ENCODE results near the gene GRIP1. TPM values are rescaled to one million over a fixed set of nuclear protein-coding genes. Genes with fewer than 3 reads are reported as not detected.

Gene GRIP1
- total RNA-seq, 2 donors from 2014 or later, result 0.66 to 0.82 TPM

DNA sequence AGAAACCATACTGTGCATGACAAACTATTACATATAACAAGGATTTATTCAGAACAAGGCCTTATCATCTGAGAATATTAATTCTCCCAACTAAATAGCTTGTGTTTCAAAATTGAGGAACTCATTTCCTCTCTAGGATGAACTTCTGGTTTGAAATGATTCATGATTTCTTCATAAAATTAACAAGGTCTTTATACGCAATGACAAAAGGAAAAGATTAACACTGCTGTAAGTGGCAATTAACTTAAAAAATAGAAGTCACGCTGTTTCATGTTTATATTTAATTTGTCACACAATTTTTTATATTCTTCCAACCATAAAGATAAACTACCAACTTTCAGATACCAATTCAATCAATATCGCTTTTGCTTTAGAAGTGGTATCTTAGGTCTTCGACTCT is 80.8 kb downstream of the GRIP1 start:
- H3K27ac Mint-ChIP-seq, result no peak overlapping the region
- ATAC-seq, result no peak
- no peaks in the 10 kb centered on the region for H3K9me3 Mint-ChIP-seq
- no peaks in the 10 kb centered on the region for H3K36me3 Mint-ChIP-seq
- no peak for DNase-seq (ENCODE audit: low spot score in 2 of 2)

DNA sequence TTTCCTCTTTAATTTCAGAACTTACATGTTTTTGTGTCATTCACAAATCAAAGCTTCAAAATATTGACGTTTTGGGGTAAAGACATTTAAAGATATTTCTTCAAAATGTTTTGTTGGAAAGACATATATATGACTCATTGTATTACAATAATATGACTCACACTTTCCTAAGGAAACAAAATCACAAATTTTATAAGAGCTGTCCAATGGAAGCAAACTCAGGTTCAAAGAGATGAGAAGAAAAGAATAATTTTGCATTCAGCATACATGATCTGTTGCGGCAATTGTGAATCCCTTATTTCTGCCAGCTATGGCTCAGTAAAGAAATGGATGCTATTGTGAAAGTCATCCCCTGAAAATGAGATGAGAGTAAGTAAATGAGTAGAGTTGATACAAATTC is 82.7 kb downstream of the GRIP1 start:
- Mint-ChIP-seq H3K27ac (no peak overlapping the region), H3K9me3 (no peaks in the 10 kb centered on the region), H3K36me3 (no peaks in the 10 kb centered on the region)
- ATAC-seq (no peak), DNase-seq (ENCODE audit: low spot score in 2 of 2) (no peak)

DNA sequence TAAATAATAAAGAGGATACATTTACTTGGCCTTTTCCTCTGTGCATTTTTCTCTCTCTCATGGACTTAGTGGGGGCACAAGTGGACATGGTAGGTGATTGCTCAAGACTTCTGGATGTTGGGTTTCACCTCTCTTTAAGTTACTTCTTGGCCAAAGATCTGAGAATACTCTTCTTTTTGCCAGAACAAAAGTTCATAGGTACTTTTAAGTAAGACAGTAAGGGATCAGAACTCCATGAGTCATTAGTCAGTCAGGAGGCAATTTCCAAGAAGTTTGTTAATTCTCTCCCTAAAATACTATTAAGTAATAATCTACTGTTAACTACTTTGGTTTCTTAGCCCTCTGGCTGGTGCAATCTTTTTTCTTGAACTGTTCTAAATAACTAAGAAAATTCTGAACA is 84.2 kb downstream of the GRIP1 start:
- no peak overlapping the region for H3K27ac Mint-ChIP-seq
- ATAC-seq (no peak), DNase-seq (ENCODE audit: low spot score in 2 of 2) (no peak)
- H3K36me3 Mint-ChIP-seq, result no peaks in the 10 kb centered on the region
- H3K9me3 Mint-ChIP-seq, result no peaks in the 10 kb centered on the region

DNA sequence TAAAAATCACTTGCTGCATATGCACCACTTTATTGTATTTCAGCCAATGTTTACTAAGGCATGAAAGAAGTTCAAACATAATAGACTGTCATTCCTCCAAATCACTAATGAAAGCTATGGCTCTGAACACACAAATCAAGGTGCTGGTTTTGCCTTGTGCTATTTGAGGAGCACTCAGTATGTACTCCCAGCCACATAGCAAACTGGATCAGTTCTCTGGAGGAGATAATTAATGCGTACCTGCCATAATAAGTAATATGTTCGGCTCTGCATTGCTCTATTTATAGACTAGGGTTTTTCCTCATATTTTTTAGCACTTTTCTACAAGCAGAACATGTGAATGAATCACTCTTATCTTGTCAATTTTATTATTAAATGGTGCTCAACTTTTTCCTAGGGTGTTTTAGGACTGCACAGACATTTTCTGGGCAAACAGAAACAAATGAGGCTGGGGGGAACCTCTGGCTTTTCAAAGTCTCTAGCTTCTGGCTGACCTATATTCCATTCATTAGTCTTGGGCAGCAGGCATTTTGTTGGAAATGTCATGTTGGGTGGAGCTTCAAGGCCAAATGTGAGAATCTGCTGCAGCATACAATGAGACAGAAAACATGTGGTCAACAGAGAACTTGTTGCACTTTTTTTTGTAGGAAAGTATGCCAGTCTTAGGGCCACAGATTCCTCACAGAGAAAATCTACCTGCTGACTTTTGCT is 88.4 kb downstream of the GRIP1 start:
- Mint-ChIP-seq H3K27ac (no peak overlapping the region), H3K36me3 (no peaks in the 10 kb centered on the region), H3K9me3 (no peaks in the 10 kb centered on the region)
- no peak for ATAC-seq
- no peak for DNase-seq (ENCODE audit: low spot score in 2 of 2)

GRCh38 chr12:66589095-66589494 is 89.8 kb downstream of the GRIP1 start:
- H3K36me3 Mint-ChIP-seq, result no peaks in the 10 kb centered on the region
- ATAC-seq, result no peak
- H3K9me3 Mint-ChIP-seq, result no peaks in the 10 kb centered on the region
- no peak overlapping the region for H3K27ac Mint-ChIP-seq
- no peak for DNase-seq (ENCODE audit: low spot score in 2 of 2)

DNA sequence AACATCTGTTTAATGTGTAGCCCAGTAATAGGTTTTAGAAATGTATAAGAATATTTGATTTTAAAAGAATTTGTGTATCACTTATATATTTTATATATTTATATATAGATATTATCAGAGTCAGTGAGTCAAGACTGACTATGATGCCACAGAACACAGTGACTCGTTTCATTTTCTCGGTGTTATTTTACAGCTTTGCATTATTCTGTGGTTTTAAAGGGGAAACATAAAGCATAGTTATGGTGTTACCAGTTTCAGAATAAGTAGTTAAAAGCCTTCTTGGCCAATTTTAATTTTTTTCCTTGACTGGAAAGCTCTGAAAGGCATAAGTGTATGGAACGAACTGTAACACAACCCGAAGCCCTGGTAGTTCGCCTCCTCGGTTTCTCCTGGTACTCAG is 91.0 kb downstream of the GRIP1 start:
- DNase-seq (ENCODE audit: low spot score in 2 of 2) (no peak), ATAC-seq (peak in 1 of 2 donors; percentile 83)
- H3K9me3 Mint-ChIP-seq, result no peaks in the 10 kb centered on the region
- H3K27ac Mint-ChIP-seq, result no peak overlapping the region
- no peaks in the 10 kb centered on the region for H3K36me3 Mint-ChIP-seq

- H3K36me3 Mint-ChIP-seq, result no peaks in the 10 kb centered on the region
- no peak overlapping the region for H3K27ac Mint-ChIP-seq
- ATAC-seq (peak; percentile 29 to 75), DNase-seq (ENCODE audit: low spot score in 2 of 2) (no peak)
- H3K9me3 Mint-ChIP-seq, result no peaks in the 10 kb centered on the region
Observed at GRCh38 chr12:66584673-66585072, 94.2 kb downstream of the GRIP1 start.

GRCh38 chr12:66573605-66574004 is 105.3 kb downstream of the GRIP1 start:
- Mint-ChIP-seq H3K27ac (no peak overlapping the region), H3K36me3 (peaks cover 10 to 11% of the 10 kb centered on the region in 2 donors), H3K9me3 (peaks cover 1 to 7% of the 10 kb centered on the region in 2 donors)
- DNase-seq (ENCODE audit: low spot score in 2 of 2), result no peak
- no peak for ATAC-seq

DNA sequence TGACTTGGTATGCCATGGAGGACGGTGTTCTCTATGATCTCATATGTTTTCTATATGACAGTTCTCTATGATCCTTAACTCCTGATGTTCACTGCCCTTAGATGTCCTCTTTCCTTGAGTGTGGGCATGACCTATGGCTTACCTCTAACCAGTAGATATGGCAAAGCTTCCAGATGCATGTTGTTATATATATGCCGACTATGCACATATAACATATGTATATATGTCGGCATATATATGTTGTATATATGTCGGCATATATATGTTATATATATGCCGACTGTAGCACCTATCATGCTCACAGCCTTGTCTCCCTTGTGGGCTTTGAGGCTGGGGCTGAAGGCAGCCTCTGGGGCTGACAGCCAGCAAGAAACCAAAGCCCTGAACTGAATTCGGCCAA is 106.0 kb downstream of the GRIP1 start:
- Mint-ChIP-seq H3K36me3 (peaks cover 10 to 11% of the 10 kb centered on the region in 2 donors), H3K9me3 (peaks cover 5 to 13% of the 10 kb centered on the region in 2 donors), H3K27ac (no peak overlapping the region)
- ATAC-seq (no peak), DNase-seq (ENCODE audit: low spot score in 2 of 2) (no peak)

GRCh38 chr12:66571361-66571915 is 107.4 kb downstream of the GRIP1 start:
- DNase-seq (ENCODE audit: low spot score in 2 of 2) (no peak), ATAC-seq (no peak)
- H3K9me3 Mint-ChIP-seq, result peaks cover 9 to 11% of the 10 kb centered on the region in 2 donors
- H3K36me3 Mint-ChIP-seq, result peaks cover 0 to 4% of the 10 kb centered on the region in 2 donors
- no peak overlapping the region for H3K27ac Mint-ChIP-seq

- DNase-seq (ENCODE audit: low spot score in 2 of 2) (no peak), ATAC-seq (no peak)
- Mint-ChIP-seq H3K27ac (no peak overlapping the region), H3K36me3 (peaks cover 12 to 18% of the 10 kb centered on the region in 2 donors), H3K9me3 (peaks cover 21 to 28% of the 10 kb centered on the region in 2 donors)
Observed at GRCh38 chr12:66563220-66563619, 115.7 kb downstream of the GRIP1 start.

DNA sequence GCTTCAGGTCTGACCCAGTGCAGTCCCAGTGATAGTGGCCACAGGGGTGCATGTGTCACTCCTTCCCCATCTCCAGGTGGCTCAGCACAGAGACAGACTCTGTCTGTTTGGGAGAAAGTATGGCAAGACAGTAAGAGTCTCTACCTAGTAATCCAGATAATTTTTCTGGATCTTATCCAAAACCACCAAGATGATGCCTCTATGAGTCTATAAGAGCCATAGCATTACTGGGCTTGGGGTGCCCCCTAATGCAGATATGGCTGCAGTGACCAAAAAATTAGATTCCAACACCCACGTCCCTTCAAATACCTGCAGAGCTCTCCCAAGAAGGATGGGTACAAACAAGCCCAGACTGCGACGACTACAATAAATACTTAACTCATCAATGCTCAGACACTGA is 123.8 kb downstream of the GRIP1 start:
- ATAC-seq (no peak), DNase-seq (ENCODE audit: low spot score in 2 of 2) (no peak)
- Mint-ChIP-seq H3K9me3 (peaks cover 0 to 11% of the 10 kb centered on the region in 2 donors), H3K36me3 (peaks cover 10% of the 10 kb centered on the region in 2 donors), H3K27ac (no peak overlapping the region)

DNA sequence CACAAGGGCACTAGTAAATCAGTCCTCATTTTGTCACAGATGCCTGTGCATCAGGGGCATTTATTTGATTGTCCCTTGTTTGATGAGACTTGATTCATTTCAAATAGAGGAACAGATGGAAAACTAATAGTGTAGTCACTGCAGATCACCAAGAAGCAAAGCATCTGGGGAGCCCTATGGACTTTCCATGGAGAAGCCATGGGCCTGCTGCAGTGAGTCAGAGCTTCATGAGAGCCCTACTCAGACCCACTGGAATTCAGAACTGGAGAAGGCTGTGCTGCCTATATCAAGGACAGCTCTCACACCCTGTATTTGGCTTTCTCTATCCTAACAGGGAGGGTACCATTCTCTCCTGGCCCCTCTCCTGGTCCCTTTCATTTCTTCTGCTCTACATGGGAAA is 126.2 kb downstream of the GRIP1 start:
- H3K9me3 Mint-ChIP-seq, result peaks cover 0 to 3% of the 10 kb centered on the region in 2 donors
- ATAC-seq (no peak), DNase-seq (ENCODE audit: low spot score in 2 of 2) (no peak)
- H3K36me3 Mint-ChIP-seq, result no peaks in the 10 kb centered on the region
- no peak overlapping the region for H3K27ac Mint-ChIP-seq

- no peak for ATAC-seq
- Mint-ChIP-seq H3K27ac (no peak overlapping the region), H3K36me3 (no peaks in the 10 kb centered on the region), H3K9me3 (no peaks in the 10 kb centered on the region)
- no peak for DNase-seq (ENCODE audit: low spot score in 2 of 2)
Observed at GRCh38 chr12:66550626-66551025, 128.2 kb downstream of the GRIP1 start.

DNA sequence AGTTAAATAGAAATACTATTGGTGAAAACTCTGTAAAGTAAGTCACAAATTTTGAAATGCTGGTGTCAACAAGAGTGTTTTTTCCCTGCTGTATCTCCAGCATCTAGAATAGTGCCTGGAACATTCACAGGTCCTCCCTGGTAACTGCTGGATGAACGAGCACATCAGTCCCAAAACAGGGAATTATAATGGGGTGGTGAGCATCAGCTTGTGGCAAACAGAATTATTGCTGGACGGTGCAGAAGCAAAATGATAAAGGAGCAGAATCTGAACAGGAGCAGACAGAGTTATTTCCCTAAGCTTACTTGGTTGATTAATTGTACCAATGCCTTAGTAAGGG is 129.9 kb downstream of the GRIP1 start:
- Mint-ChIP-seq H3K36me3 (no peaks in the 10 kb centered on the region), H3K9me3 (no peaks in the 10 kb centered on the region), H3K27ac (no peak overlapping the region)
- DNase-seq (ENCODE audit: low spot score in 2 of 2) (no peak), ATAC-seq (no peak)

- Mint-ChIP-seq H3K9me3 (no peaks in the 10 kb centered on the region), H3K36me3 (no peaks in the 10 kb centered on the region), H3K27ac (no peak overlapping the region)
- DNase-seq (ENCODE audit: low spot score in 2 of 2) (no peak), ATAC-seq (no peak)
Observed at GRCh38 chr12:66548338-66549049, 130.4 kb downstream of the GRIP1 start.

GRCh38 chr12:66541426-66541825 is 137.4 kb downstream of the GRIP1 start:
- DNase-seq (ENCODE audit: low spot score in 2 of 2), result no peak
- no peak overlapping the region for H3K27ac Mint-ChIP-seq
- no peaks in the 10 kb centered on the region for H3K9me3 Mint-ChIP-seq
- no peaks in the 10 kb centered on the region for H3K36me3 Mint-ChIP-seq
- ATAC-seq, result no peak

GRCh38 chr12:66539431-66539830 is 139.4 kb downstream of the GRIP1 start:
- DNase-seq (ENCODE audit: low spot score in 2 of 2) (no peak), ATAC-seq (no peak)
- Mint-ChIP-seq H3K36me3 (no peaks in the 10 kb centered on the region), H3K9me3 (no peaks in the 10 kb centered on the region), H3K27ac (no peak overlapping the region)

All from activated naive CD4-positive, alpha-beta T cell treated with anti-CD3 and anti-CD28 coated beads, Interleukin-2, amount 50 U/mL, for 72 hours (primary cell).